IMR-90 (cell line): ENCODE results near the gene KRT6A. TPM values are rescaled to one million over a fixed set of nuclear protein-coding genes. Genes with fewer than 3 reads are reported as not detected.

Experiments used
- ATAC-seq: fragments of 200-7000 bp; cut with Tn5 transposase; 2 replicates; pipeline ENCODE4 v1.9.1; 2020; ENCODE audit warnings: low read depth, mild to moderate bottlenecking, moderate library complexity
- BruUV-seq: library from RNA; stranded (reverse); fragments of 400-500 nt; replicated peaks from 2 replicates; lab custom pipeline; 2021; lab: Mats Ljungman, UMichigan
- CTCF ChIA-PET: fragments of 300-600 bp; formaldehyde crosslinking; extraction: SDS; loops from one replicate; lab custom pipeline; 2021; ENCODE audit warnings: antibody characterized with exemption; lab: Yijun Ruan, JAX
- POLR2A ChIA-PET: fragments of 300-600 bp; sonication (Branson Sonifier 250); formaldehyde crosslinking; loops from one replicate; lab custom pipeline; 2022; ENCODE audit warnings: antibody characterized with exemption; ENCODE audit not compliant: unreplicated experiment; lab: Charles Lee
- DNase-seq: peaks from one replicate; pipeline ENCODE4 v3.0.0; 2013
- H2AFZ ChIP-seq: replicated peaks from 2 replicates; pipeline ENCODE3; 2013; ENCODE audit warnings: low read length, mild to moderate bottlenecking; ENCODE audit not compliant: poor library complexity
- H2AK5ac ChIP-seq: 2 replicates; pipeline ENCODE4 v1.6.1; 2013; ENCODE audit warnings: low read depth, low read length, inconsistent platforms
- H2AK9ac ChIP-seq: replicated peaks from 2 replicates; pipeline ENCODE3; 2013; ENCODE audit warnings: mild to moderate bottlenecking, low read depth, low read length, moderate library complexity; ENCODE audit not compliant: poor library complexity
- H2BK120ac ChIP-seq: 2 replicates; pipeline ENCODE4 v1.6.1; 2013; ENCODE audit warnings: low read depth, low read length, inconsistent platforms
- H2BK15ac ChIP-seq: 3 replicates; pipeline ENCODE4 v1.6.1; 2013; ENCODE audit warnings: low read depth, low read length, inconsistent platforms
- H2BK20ac ChIP-seq: 2 replicates; pipeline ENCODE4 v1.6.1; 2013; ENCODE audit warnings: low read depth, mild to moderate bottlenecking, inconsistent platforms, low read length, moderate library complexity
- H2BK5ac ChIP-seq: 2 replicates; pipeline ENCODE4 v1.6.1; 2013; ENCODE audit warnings: mild to moderate bottlenecking, low read depth, low read length, inconsistent platforms; ENCODE audit not compliant: poor library complexity, severe bottlenecking
- H3K14ac ChIP-seq: replicated peaks from 2 replicates; pipeline ENCODE4 v1.6.1; 2013; ENCODE audit warnings: low read depth, low read length, inconsistent platforms
- H3K18ac ChIP-seq: 2 replicates; pipeline ENCODE4 v1.6.1; 2013; ENCODE audit warnings: low read depth, low read length, control low read depth
- H3K23ac ChIP-seq: 2 replicates; pipeline ENCODE4 v1.6.1; 2013; ENCODE audit warnings: low read depth, low read length, inconsistent platforms
- H3K27ac ChIP-seq: 2 replicates; pipeline ENCODE4 v1.5.1; 2013; ENCODE audit warnings: mild to moderate bottlenecking, control low read depth, low read length; ENCODE audit not compliant: insufficient read depth
- H3K27me3 ChIP-seq: 2 replicates; pipeline ENCODE4 v1.6.1; 2013; ENCODE audit warnings: low read length; ENCODE audit not compliant: control insufficient read depth, insufficient read depth
- H3K36me3 ChIP-seq: 2 replicates; pipeline ENCODE4 v1.6.1; 2013; ENCODE audit warnings: low read length, mixed read lengths; ENCODE audit not compliant: control insufficient read depth, insufficient read depth
- H3K4ac ChIP-seq: 2 replicates; pipeline ENCODE4 v1.6.1; 2013; ENCODE audit warnings: low read depth, low read length, inconsistent platforms
- H3K4me1 ChIP-seq: 2 replicates; pipeline ENCODE4 v1.6.1; 2013; ENCODE audit warnings: low read length, mixed read lengths; ENCODE audit not compliant: control insufficient read depth, insufficient read depth
- H3K4me2 ChIP-seq: 2 replicates; pipeline ENCODE4 v1.6.1; 2013; ENCODE audit warnings: low read depth, mild to moderate bottlenecking, control low read depth, low read length, moderate library complexity
- H3K4me3 ChIP-seq: 2 replicates; pipeline ENCODE4 v1.5.1; 2013; ENCODE audit warnings: low read depth, mild to moderate bottlenecking, control low read depth, low read length, moderate library complexity; ENCODE audit not compliant: insufficient read depth
- H3K56ac ChIP-seq: 2 replicates; pipeline ENCODE4 v1.6.1; 2013; ENCODE audit warnings: low read length, inconsistent platforms; ENCODE audit not compliant: insufficient read depth; ENCODE audit errors: extremely low read depth
- H3K79me1 ChIP-seq, 2 experiments: 2 replicates each; pipeline ENCODE4 v1.6.1; 2013; ENCODE audit warnings: low read length in 2 of 2, inconsistent platforms in 1 of 2, low read depth in 1 of 2
- H3K9ac ChIP-seq: 2 replicates; pipeline ENCODE4 v1.6.1; 2013; ENCODE audit warnings: low read depth, low read length, control low read depth
- H3K9me1 ChIP-seq: 2 replicates; pipeline ENCODE4 v1.6.1; 2013; ENCODE audit warnings: low read length, inconsistent platforms; ENCODE audit not compliant: insufficient read depth
- H3K9me3 ChIP-seq: 2 replicates; pipeline ENCODE4 v1.6.1; 2013; ENCODE audit warnings: low read length; ENCODE audit not compliant: control insufficient read depth, insufficient read depth
- H4K20me1 ChIP-seq: 2 replicates; pipeline ENCODE4 v1.6.1; 2013; ENCODE audit warnings: low read length, inconsistent platforms; ENCODE audit not compliant: insufficient read depth
- H4K5ac ChIP-seq: 2 replicates; pipeline ENCODE4 v1.6.1; 2013; ENCODE audit warnings: mild to moderate bottlenecking, low read depth, low read length, control low read depth
- H4K8ac ChIP-seq, 2 experiments: 2 replicates each; pipeline ENCODE4 v1.6.1; 2013; ENCODE audit warnings: low read depth in 2 of 2, low read length in 2 of 2, control low read depth in 1 of 2, inconsistent platforms in 1 of 2
- H4K91ac ChIP-seq: 2 replicates; pipeline ENCODE4 v1.6.1; 2013; ENCODE audit warnings: low read depth, low read length, inconsistent platforms; ENCODE audit not compliant: insufficient read depth
- CEBPB ChIP-seq: IDR thresholded peaks from 2 replicates; pipeline ENCODE4 v1.6.1; 2012; ENCODE audit warnings: low read depth, low read length, improper control_type of control experiment
- CHD1 ChIP-seq: IDR thresholded peaks from 2 replicates; pipeline ENCODE4 v1.6.1; 2012; ENCODE audit warnings: low read depth, low read length, improper control_type of control experiment
- RAD21 ChIP-seq: IDR thresholded peaks from 2 replicates; pipeline ENCODE4 v1.6.1; 2012; ENCODE audit warnings: low read length, improper control_type of control experiment
- RCOR1 ChIP-seq: IDR thresholded peaks from 2 replicates; pipeline ENCODE4 v1.6.1; 2012; ENCODE audit warnings: mild to moderate bottlenecking, low read length, improper control_type of control experiment; ENCODE audit not compliant: insufficient replicate concordance
- WGBS, 2 experiments: methylation state at CpG; one replicate each; pipeline versions ENCODE4 v1.1.5 to v1.1.7; 2013; ENCODE audit warnings: missing lambda C conversion rate in 2 of 2; ENCODE audit not compliant: insufficient read length in 1 of 2; ENCODE audit errors: extremely low coverage in 2 of 2; 5-methylcytosine and 5-hydroxymethylcytosine counted together
- dilution Hi-C: fragments of 300-500 bp; cut with HindIII; formaldehyde crosslinking; loops from one replicate; pipeline ENCODE4 v1.14.3; 2018; ENCODE audit warnings: low sequenced_read_pairs; ENCODE audit not compliant: unreplicated experiment
- in situ Hi-C: fragments of 300-500 bp; cut with MboI; formaldehyde crosslinking; loops from 3 replicates; pipeline ENCODE4 v1.14.3; 2019; ENCODE audit warnings: low sequenced_read_pairs, inconsistent platforms, mixed read lengths
- intact Hi-C: fragments of 100-400 bp; cut with micrococcal nuclease; formaldehyde crosslinking; loops from 2 replicates; pipeline ENCODE4 v1.10.0; 2022
- polyA plus RNA-seq, 3 experiments: library from polyadenylated mRNA; depleted of rRNA; stranded (reverse); fragments of >200 nt; gene quantifications; 2 replicates each; pipeline ENCODE4 v1.2.3, GENCODE V29; 2012; ENCODE audit warnings: low replicate concordance in 1 of 3
- total RNA-seq: library from RNA; depleted of rRNA; stranded (reverse); fragments of >200 nt; gene quantifications from 2 replicates; pipeline ENCODE4 v1.2.3, GENCODE V29; 2012

The KRT6A gene
- total and polyA plus RNA-seq, 2 of the 4 experiments (the other 2 are of a cell fraction): not detected

DNA sequence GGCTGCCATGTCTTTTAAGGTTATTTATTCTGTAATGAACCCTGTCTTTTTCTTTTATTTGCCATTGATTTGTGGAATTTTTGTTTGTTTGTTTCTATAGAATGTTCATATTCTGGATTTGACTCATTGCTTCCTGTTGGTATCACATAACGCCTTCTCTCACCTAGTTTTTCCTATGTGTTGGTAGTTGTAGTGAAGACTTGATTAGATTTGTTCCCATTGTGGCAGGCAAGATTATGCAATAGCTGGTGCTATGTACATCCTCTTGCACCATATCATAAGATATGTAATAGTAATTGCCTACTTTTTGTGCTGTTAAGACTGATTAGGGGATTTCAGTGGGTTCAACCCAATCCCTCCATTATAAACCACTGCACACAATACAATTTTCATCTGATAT lies 37.2 kb downstream of the KRT6A start:
- TF ChIP-seq RAD21 (no peak), RCOR1 (no peak), CHD1 (no peak), CEBPB (peak; percentile 64)
- no TSS peak for BruUV-seq
- Histone ChIP-seq H3K4me3 (no peak overlapping the region), H3K36me3 (no peaks in the 10 kb centered on the region), H3K9ac (no peak overlapping the region), H4K20me1 (no peaks in the 10 kb centered on the region), H4K8ac (no peak overlapping the region), H3K4me2 (no peak overlapping the region), H2BK120ac (no peak overlapping the region), H3K27me3 (peaks cover 9% of the 10 kb centered on the region; the same call in 1 of the 2 replicates), H3K9me1 (no peaks in the 10 kb centered on the region), H4K5ac (no peak overlapping the region), H2AFZ (no peak overlapping the region), H2AK5ac (no peak overlapping the region), H3K23ac (no peak overlapping the region), H3K4me1 (no peaks in the 10 kb centered on the region), H3K79me1 (no peaks in the 10 kb centered on the region), H2BK20ac (no peak overlapping the region), H2BK5ac (no peak overlapping the region), H3K14ac (no peak overlapping the region), H3K4ac (no peak overlapping the region), H3K27ac (no peak overlapping the region), H3K56ac (no peak overlapping the region), H3K18ac (no peak overlapping the region), H2AK9ac (no peak overlapping the region), H2BK15ac (no peak overlapping the region), H3K9me3 (no peaks in the 10 kb centered on the region), H4K91ac (no peak overlapping the region)
- intact Hi-C loops: no loop called here
- ChIA-PET CTCF (no interaction called here), POLR2A (no interaction called here)
- ATAC-seq: no peak
- no peak for DNase-seq
- in situ Hi-C loops: no loop called here
- dilution Hi-C loops: no loop called here
- WGBS, 2 experiments: no CpG with 5 or more reads among the region's 1 CpG
